ENCODE results near the gene PCSK7.

GRCh38 chr11:117219001-117219400 lies 12.9 kb downstream of the PCSK7 start:
- TF ChIP-seq SIN3A (IDR thresholded peaks at IDR 0.05; ENCODE audit: borderline replicate concordance, insufficient read depth, low read length) (no peak), FOXP2 (optimal IDR thresholded peaks at IDR 0.05; ENCODE audit: borderline replicate concordance, extremely low read depth, extremely low read length, insufficient read depth) (no peak), POLR2AphosphoS5 (IDR thresholded peaks at IDR 0.05; ENCODE audit: low read depth, low read length) (no peak), TAF1 (IDR thresholded peaks at IDR 0.05; ENCODE audit: borderline replicate concordance, insufficient read depth, low read length) (no peak)
